Mononuclear cell (primary cell): ENCODE measurements around the gene SELENOS. TPM values are rescaled to one million over a fixed set of nuclear protein-coding genes. Genes with fewer than 3 reads are reported as not detected.

Experiments
- H3K27me3 ChIP-seq: 2 replicates; pipeline ENCODE4 v1.6.0; 2011; ENCODE audit warnings: low read length, control low read depth; ENCODE audit not compliant: insufficient read depth
- H3K4me1 ChIP-seq: 2 replicates; pipeline ENCODE4 v1.5.1; 2011; ENCODE audit warnings: mild to moderate bottlenecking, low read length, control low read depth; ENCODE audit not compliant: insufficient read depth
- H3K4me3 ChIP-seq: 2 replicates; pipeline ENCODE4 v1.5.1; 2011; ENCODE audit warnings: mild to moderate bottlenecking, low read length, moderate library complexity
- H3K9me3 ChIP-seq: 2 replicates; pipeline ENCODE4 v1.5.1; 2011; ENCODE audit warnings: low read depth, mild to moderate bottlenecking, control low read depth, low read length
- total RNA-seq: library from RNA; depleted of rRNA; stranded (reverse); fragments of >200 nt; gene quantifications from one replicate; pipeline ENCODE4 v1.2.3, GENCODE V29; 2012

Gene SELENOS
- total RNA-seq, result 22.8 TPM

DNA sequence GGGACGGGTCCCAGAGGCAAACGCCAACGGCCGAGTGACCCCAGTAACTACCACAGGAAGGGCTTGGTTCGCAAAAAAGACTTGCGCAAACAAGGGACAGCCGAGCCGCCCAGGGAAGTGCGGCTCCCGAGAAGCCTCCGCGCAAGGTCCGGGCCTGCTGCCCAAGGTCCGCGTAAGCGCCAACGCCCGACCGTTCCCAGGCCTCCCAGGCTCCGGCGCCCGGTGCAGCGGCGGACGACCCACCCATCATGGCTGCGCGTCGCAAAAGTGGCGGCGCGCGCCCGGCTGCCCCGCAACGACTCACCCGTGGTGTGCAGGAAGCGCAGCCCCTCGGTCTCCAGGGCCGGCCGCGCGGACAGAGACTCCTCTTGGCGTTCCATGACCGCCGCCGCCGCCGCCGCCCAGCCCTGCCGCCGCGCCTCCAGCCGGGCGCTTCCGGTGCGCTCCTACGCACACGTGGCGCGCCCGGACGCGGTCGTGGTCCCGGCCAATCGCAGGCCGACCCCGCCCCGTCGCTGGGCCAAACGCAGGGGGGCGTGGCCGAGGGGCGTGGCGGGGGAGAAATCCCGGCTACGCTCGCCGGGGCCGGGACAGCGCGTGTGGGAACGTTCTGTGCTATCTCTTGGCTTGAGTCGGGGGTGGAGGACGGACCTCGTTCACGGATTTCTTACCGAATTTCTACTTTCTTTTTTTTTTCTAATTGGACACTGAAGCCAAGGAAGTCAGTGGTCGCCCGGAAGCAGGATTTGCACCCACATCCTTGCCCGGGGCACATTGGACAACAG is at the start of gene SELENOS:
TSS of gene SELENOS (minus strand) at position 448 of the 785 bp plus-strand sequence. CDS start at position 380, 68 bp downstream.
- Histone ChIP-seq H3K4me1 (peaks cover 19% of the 10 kb centered on the region), H3K4me3 (peak within 1 kb of the TSS; percentile 81), H3K27me3 (no peaks in the 10 kb centered on the region), H3K9me3 (no peaks in the 10 kb centered on the region)

- no peaks in the 10 kb centered on the region for H3K4me1 ChIP-seq
- no peaks in the 10 kb centered on the region for H3K9me3 ChIP-seq
- H3K27me3 ChIP-seq, result no peaks in the 10 kb centered on the region
- H3K4me3 ChIP-seq, result no peak overlapping the region
These were observed 49.3 kb upstream of the SELENOS start for GRCh38 chr15:101326462-101327146.

DNA sequence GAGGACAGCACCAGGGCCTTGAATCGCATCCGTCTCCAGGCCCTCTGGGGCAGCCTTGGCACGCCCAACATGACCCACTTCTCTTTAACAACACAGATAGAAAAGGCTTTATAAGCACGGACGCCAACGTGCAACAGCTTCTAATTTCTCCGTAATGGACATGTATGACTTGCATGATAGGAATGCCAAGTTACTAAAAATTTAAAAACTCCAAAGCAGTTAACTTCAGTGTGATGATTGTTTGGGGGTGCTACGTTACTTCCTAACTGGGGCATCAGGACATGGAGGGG is 48.7 kb upstream of the SELENOS start:
- Histone ChIP-seq H3K4me1 (peaks cover 3% of the 10 kb centered on the region), H3K27me3 (no peaks in the 10 kb centered on the region)

DNA sequence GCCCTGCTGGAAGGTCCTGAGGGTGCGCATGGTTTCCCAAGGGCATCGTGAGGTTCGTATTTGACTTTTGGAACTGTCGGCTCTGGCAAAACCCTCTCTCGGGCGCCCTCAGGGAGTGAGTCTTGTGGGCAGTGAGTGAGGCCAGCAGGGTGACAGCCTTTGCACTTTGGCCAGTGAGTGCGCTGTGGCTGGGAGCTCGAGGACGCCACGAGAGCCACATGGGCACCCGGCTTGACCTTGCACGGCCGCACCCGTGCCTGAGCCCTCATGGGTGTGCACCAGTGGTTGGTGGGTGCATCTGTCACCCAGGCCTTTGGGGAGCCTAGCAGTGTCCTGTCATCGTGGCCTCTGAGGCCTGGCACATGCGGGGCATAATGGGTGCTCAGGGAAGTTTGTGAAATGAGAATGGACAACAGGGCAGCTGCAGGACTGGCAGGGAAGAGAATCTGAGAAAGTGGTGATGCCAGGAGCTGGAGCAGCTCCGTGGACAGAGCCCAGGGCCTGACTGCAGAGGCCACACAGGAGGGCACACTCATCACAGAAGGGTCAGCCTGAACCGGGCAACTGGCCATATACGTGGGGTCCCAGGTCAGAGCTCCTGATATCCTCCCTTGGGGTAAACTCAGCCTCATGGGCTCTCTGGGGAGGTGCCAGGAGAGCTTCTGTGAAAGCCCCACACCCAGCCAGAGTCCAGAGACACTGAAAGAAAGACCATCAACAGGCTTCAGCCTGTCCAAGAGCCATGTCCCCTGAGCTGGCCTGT is 48.2 kb upstream of the SELENOS start:
- Histone ChIP-seq H3K4me1 (peaks cover 8% of the 10 kb centered on the region), H3K4me3 (no peak overlapping the region), H3K9me3 (no peaks in the 10 kb centered on the region), H3K27me3 (no peaks in the 10 kb centered on the region)

More for the DNA sequence above, 48.7 kb upstream of the SELENOS start:
- Histone ChIP-seq H3K9me3 (no peaks in the 10 kb centered on the region), H3K4me3 (no peak overlapping the region)

GRCh38 chr15:101324524-101325177 is 47.4 kb upstream of the SELENOS start:
- Histone ChIP-seq H3K4me1 (peaks cover 13% of the 10 kb centered on the region), H3K27me3 (no peaks in the 10 kb centered on the region), H3K9me3 (no peaks in the 10 kb centered on the region), H3K4me3 (no peak overlapping the region)

DNA sequence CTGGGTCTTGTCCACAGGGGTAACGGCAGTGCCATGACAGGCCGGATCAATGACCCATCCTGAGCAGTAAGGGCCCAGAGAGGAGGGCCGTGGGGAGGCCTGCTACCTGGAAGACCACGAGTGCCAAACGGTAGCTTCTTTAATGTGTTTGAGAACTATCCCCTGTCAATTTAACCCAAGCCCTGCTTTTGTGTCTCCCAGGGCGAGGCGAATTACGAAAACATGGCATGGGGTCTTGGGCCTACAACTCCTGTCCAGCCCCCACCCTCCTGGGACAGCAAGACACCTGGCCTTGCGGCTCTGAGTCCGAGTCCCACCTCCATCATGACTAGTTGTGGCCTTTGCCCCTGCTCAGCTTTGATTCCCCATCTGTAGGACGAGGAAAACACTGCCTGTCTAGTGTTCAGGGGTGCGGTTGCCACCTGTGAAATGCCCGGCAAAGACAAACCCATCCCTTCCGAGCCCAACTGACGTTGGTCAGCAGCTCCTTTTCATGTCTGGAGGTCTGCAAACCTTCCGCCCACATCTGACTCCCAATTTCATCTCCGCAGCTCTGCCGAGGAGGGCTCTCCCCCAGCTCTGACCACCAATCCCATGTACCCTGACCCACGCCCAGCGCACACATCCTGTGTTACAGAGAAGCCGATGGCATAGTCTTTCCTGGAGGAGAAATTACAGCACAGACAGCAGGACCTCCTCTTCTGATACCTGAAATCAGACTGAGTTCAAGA is 46.7 kb upstream of the SELENOS start:
- no peaks in the 10 kb centered on the region for H3K27me3 ChIP-seq
- no peak overlapping the region for H3K4me3 ChIP-seq
- peaks cover 13% of the 10 kb centered on the region for H3K4me1 ChIP-seq
- no peaks in the 10 kb centered on the region for H3K9me3 ChIP-seq

DNA sequence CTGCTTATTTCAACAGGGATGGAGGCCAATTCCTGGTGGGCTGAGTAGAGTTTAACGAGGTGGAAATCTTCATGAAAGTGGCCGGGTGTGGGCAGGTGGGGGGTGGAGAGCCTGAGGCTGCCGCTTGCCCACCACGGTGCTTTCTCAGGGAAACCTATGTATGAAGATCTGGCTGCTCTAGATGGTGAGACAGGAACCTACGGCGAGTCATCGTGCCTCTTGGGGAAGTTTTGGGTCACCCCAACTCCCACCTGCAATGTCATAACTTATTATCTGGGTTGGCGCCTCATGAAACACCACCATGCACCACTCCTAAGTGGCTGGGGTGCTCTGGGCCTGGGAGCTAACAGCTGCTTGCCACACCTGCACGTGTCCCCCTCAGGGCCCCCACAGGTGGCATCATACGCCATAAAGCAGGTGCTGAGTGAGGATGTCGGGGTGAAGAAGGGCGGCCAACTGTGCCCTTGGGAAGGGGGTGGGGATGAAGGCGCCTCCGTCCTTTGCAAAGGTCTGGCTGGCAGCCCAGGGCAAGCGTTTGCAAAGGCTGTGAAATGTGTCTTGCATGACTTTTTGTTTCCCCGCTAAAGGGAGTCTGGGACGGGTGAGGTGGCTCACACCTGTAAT is 45.7 kb upstream of the SELENOS start:
- Histone ChIP-seq H3K4me3 (no peak overlapping the region), H3K27me3 (no peaks in the 10 kb centered on the region), H3K4me1 (peaks cover 13% of the 10 kb centered on the region), H3K9me3 (no peaks in the 10 kb centered on the region)

DNA sequence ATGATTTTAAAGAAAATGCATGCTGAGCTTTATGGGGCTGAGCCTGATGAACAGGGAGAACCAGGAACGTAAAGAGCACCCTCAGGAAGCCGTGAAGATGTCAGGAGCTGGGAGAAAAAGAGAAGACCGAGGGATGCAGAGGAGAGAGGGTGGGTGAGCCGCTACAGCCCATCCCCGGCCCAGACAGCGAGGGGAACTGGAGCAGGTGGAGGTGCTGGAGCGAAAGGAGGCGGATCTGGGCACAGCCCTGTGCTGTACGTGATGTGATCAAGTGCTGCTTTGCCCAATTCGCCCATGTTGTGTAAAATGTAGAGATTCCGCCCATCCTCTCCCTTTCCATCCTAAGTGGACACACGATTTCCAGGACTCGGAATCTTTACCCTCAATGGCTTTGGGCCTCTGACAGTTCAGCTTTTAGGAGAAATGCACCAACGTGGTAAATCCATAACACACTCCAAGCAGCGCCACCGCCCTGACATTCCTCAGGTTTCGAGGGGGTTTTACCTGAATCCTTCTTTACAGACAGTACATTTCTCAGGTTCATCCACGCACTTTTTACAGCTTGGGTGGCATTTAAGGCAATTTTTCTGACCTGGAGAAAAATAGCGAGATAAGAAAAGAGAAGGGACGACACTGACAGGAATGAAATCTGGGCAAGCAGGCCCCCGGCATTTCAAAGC is 44.9 kb upstream of the SELENOS start:
- peaks cover 13% of the 10 kb centered on the region for H3K4me1 ChIP-seq
- no peak overlapping the region for H3K4me3 ChIP-seq
- no peaks in the 10 kb centered on the region for H3K9me3 ChIP-seq
- no peaks in the 10 kb centered on the region for H3K27me3 ChIP-seq

GRCh38 chr15:101320501-101321052 is 43.3 kb upstream of the SELENOS start:
- H3K4me1 ChIP-seq, result peaks cover 13% of the 10 kb centered on the region
- no peaks in the 10 kb centered on the region for H3K27me3 ChIP-seq
- H3K4me3 ChIP-seq, result no peak overlapping the region
- H3K9me3 ChIP-seq, result no peaks in the 10 kb centered on the region

GRCh38 chr15:101318839-101319238 is 41.6 kb upstream of the SELENOS start:
- Histone ChIP-seq H3K9me3 (no peaks in the 10 kb centered on the region), H3K4me3 (no peak overlapping the region), H3K27me3 (no peaks in the 10 kb centered on the region), H3K4me1 (peaks cover 13% of the 10 kb centered on the region)

DNA sequence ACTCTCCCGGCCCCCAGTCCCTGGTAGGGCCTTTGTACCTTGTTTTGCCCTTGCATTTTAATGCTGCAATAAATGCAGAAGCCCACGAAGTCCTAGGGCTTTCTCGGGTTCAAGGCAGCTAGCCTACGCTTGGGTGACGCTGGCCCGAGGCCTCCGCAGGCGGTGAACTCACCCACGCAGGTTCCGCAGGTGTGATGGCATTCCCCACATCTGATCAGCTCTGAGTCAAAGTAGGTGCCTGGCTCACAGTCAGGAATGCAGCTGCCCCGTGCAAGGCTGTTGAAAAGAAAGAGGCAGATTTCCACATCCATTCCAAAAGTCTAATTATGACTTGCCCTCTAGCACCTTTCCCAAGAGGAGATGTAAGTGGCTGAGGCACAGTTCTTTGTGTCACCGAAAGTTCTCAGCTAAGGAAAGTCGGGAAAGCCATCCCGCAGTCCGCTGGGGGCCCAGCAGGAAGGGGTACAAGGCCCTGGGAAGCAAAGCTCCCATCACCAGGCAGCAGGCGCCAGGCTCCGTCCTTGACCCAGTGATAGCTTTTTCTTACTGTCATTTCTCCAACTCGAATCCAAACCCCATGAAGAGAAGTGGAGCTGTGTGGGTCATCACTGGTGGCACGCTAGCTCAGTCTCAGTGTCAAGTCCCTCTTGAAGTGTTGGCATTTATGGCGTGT is 41.0 kb upstream of the SELENOS start:
- Histone ChIP-seq H3K4me3 (no peak overlapping the region), H3K4me1 (peaks cover 13% of the 10 kb centered on the region)

GRCh38 chr15:101317336-101317872 is 40.1 kb upstream of the SELENOS start:
- Histone ChIP-seq H3K9me3 (no peaks in the 10 kb centered on the region), H3K4me1 (peaks cover 13% of the 10 kb centered on the region), H3K4me3 (no peak overlapping the region), H3K27me3 (no peaks in the 10 kb centered on the region)

More for the DNA sequence above, 41.0 kb upstream of the SELENOS start:
- no peaks in the 10 kb centered on the region for H3K27me3 ChIP-seq
- H3K9me3 ChIP-seq, result no peaks in the 10 kb centered on the region

DNA sequence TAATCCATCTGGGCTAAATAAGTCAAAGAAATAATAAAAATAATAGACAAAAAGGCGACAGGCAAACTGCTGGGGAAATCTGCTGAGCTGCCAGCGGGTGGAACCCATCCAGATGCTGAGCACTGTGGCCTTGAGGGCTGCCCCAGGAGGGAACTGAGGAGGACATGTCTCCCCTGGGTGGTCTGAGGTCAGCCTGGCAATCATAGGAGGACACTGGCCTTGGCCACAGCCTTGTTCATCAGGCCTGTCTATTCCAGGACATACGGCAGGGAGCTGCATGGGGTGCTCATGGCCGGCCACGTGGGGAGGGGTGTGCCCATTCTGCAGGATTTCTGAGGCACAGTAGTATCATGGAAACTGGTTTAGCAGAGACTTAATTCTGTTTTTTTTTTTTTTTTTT is 39.2 kb upstream of the SELENOS start:
- no peak overlapping the region for H3K4me3 ChIP-seq
- no peaks in the 10 kb centered on the region for H3K27me3 ChIP-seq
- H3K9me3 ChIP-seq, result no peaks in the 10 kb centered on the region
- peaks cover 13% of the 10 kb centered on the region for H3K4me1 ChIP-seq
